HCT116 (cell line): ENCODE results near the gene CFAP58.

ENCODE experiments used
- CBX3 ChIP-seq: IDR thresholded peaks from 2 replicates; pipeline ENCODE4 v1.6.1; 2012; ENCODE audit warnings: low read depth
- CTCF ChIP-seq, 3 experiments: fragments of 200-600 bp in 1 of 3; sonication (generic) in 1 of 3; IDR thresholded peaks in 2 of 3; conservative IDR thresholded peaks in 1 of 3; 2 replicates each; pipeline ENCODE4 v1.5.1; 2012 to 2017; ENCODE audit warnings: low read depth in 2 of 3, low read length in 2 of 3, antibody characterized with exemption in 1 of 3, borderline replicate concordance in 1 of 3, control low read depth in 1 of 3, mild to moderate bottlenecking in 1 of 3, mixed read lengths in 1 of 3, mixed run types in 1 of 3, moderate library complexity in 1 of 3; ENCODE audit not compliant: insufficient read depth in 1 of 3
- EGR1 ChIP-seq: IDR thresholded peaks from 2 replicates; pipeline ENCODE4 v1.6.1; 2012; ENCODE audit warnings: low read depth
- ELF1 ChIP-seq: IDR thresholded peaks from 2 replicates; pipeline ENCODE4 v1.6.1; 2012; ENCODE audit warnings: low read depth, borderline replicate concordance
- EZH2 ChIP-seq: fragments of 200-600 bp; sonication (generic); IDR thresholded peaks from 2 replicates; pipeline ENCODE4 v1.6.1; 2017; ENCODE audit warnings: antibody characterized with exemption, mixed run types
- EZH2phosphoT487 ChIP-seq: fragments of 200-600 bp; IDR thresholded peaks from 2 replicates; pipeline ENCODE4 v1.6.1; 2018; ENCODE audit warnings: antibody characterized with exemption, borderline replicate concordance
- POLR2A ChIP-seq: IDR thresholded peaks from 2 replicates; pipeline ENCODE4 v1.7.0; 2011; ENCODE audit warnings: borderline replicate concordance; ENCODE audit not compliant: insufficient read depth, insufficient read length; ENCODE audit errors: extremely low read depth
- POLR2AphosphoS5 ChIP-seq: IDR thresholded peaks from 2 replicates; pipeline ENCODE4 v1.6.1; 2011; ENCODE audit warnings: mild to moderate bottlenecking, low read depth, low read length, moderate library complexity
- RAD21 ChIP-seq: IDR thresholded peaks from 2 replicates; pipeline ENCODE4 v1.6.1; 2012; ENCODE audit warnings: low read depth, mild to moderate bottlenecking
- TCF7L2 ChIP-seq: IDR thresholded peaks from 2 replicates; pipeline ENCODE4 v1.7.0; 2011; ENCODE audit warnings: borderline replicate concordance, inconsistent platforms; ENCODE audit not compliant: insufficient read depth, insufficient read length; ENCODE audit errors: extremely low read depth
- YY1 ChIP-seq: IDR thresholded peaks from 2 replicates; pipeline ENCODE4 v1.6.1; 2011; ENCODE audit warnings: low read length, low read depth, moderate library complexity, mild to moderate bottlenecking; ENCODE audit not compliant: insufficient replicate concordance; ENCODE audit errors: extremely low read depth
- ZNF274 ChIP-seq: fragments of 200-500 bp; sonication (Bioruptor generic); IDR thresholded peaks from 2 replicates; pipeline ENCODE4 v1.6.1; 2014; ENCODE audit warnings: mild to moderate bottlenecking, low read depth, low read length, inconsistent platforms
- TF ChIP-seq, protein P1 (sequence below): IDR thresholded peaks from 2 replicates; pipeline ENCODE4 v1.6.1; 2012
- TF ChIP-seq, protein P2 (sequence below): IDR thresholded peaks from 2 replicates; pipeline ENCODE4 v1.6.1; 2012; ENCODE audit warnings: low read depth

- TF ChIP-seq EZH2phosphoT487 (no peak), ZNF274 (no peak), EZH2 (no peak), EGR1 (no peak), CTCF (IDR thresholded peaks at IDR 0.05 in 2 of 3, conservative IDR thresholded peaks at IDR 0.05 in 1 of 3; ENCODE audit: borderline replicate concordance in 1 of 3, insufficient read depth in 1 of 3, low read depth in 2 of 3, low read length in 2 of 3) (no peak), POLR2A (no peak), RAD21 (no peak), YY1 (no peak), POLR2AphosphoS5 (no peak), ELF1 (no peak), CBX3 (no peak), TCF7L2 (no peak)
- TF ChIP-seq, protein P1, sequence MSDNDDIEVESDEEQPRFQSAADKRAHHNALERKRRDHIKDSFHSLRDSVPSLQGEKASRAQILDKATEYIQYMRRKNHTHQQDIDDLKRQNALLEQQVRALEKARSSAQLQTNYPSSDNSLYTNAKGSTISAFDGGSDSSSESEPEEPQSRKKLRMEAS = no peak
- TF ChIP-seq, protein P2, sequence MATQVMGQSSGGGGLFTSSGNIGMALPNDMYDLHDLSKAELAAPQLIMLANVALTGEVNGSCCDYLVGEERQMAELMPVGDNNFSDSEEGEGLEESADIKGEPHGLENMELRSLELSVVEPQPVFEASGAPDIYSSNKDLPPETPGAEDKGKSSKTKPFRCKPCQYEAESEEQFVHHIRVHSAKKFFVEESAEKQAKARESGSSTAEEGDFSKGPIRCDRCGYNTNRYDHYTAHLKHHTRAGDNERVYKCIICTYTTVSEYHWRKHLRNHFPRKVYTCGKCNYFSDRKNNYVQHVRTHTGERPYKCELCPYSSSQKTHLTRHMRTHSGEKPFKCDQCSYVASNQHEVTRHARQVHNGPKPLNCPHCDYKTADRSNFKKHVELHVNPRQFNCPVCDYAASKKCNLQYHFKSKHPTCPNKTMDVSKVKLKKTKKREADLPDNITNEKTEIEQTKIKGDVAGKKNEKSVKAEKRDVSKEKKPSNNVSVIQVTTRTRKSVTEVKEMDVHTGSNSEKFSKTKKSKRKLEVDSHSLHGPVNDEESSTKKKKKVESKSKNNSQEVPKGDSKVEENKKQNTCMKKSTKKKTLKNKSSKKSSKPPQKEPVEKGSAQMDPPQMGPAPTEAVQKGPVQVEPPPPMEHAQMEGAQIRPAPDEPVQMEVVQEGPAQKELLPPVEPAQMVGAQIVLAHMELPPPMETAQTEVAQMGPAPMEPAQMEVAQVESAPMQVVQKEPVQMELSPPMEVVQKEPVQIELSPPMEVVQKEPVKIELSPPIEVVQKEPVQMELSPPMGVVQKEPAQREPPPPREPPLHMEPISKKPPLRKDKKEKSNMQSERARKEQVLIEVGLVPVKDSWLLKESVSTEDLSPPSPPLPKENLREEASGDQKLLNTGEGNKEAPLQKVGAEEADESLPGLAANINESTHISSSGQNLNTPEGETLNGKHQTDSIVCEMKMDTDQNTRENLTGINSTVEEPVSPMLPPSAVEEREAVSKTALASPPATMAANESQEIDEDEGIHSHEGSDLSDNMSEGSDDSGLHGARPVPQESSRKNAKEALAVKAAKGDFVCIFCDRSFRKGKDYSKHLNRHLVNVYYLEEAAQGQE = no peak
Measured at GRCh38 chr10:104336821-104337467, 16.7 kb upstream of the CFAP58 start.
